Measurements from ENCODE around the gene SMC6.

GRCh38 chr2:17643031-17643615, 110.5 kb downstream of the SMC6 start:
- TF ChIP-seq, protein P1, sequence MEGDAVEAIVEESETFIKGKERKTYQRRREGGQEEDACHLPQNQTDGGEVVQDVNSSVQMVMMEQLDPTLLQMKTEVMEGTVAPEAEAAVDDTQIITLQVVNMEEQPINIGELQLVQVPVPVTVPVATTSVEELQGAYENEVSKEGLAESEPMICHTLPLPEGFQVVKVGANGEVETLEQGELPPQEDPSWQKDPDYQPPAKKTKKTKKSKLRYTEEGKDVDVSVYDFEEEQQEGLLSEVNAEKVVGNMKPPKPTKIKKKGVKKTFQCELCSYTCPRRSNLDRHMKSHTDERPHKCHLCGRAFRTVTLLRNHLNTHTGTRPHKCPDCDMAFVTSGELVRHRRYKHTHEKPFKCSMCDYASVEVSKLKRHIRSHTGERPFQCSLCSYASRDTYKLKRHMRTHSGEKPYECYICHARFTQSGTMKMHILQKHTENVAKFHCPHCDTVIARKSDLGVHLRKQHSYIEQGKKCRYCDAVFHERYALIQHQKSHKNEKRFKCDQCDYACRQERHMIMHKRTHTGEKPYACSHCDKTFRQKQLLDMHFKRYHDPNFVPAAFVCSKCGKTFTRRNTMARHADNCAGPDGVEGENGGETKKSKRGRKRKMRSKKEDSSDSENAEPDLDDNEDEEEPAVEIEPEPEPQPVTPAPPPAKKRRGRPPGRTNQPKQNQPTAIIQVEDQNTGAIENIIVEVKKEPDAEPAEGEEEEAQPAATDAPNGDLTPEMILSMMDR (IDR thresholded peaks at IDR 0.05) = no peak
- TF ChIP-seq NFIC (IDR thresholded peaks at IDR 0.05; ENCODE audit: borderline replicate concordance) = peak; percentile 72
- TF ChIP-seq, protein P2, sequence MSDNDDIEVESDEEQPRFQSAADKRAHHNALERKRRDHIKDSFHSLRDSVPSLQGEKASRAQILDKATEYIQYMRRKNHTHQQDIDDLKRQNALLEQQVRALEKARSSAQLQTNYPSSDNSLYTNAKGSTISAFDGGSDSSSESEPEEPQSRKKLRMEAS (IDR thresholded peaks at IDR 0.05; ENCODE audit: low read depth) = peak; percentile 96
- no peak for TF ChIP-seq NRF1 (IDR thresholded peaks at IDR 0.05; ENCODE audit: low read depth, low read length)
- TF ChIP-seq ELF1 (IDR thresholded peaks at IDR 0.05) = no peak
- TF ChIP-seq CHD2 (IDR thresholded peaks at IDR 0.05; ENCODE audit: low read length, partially characterized antibody) = no peak
